SK-N-SH (cell line): ENCODE measurements around the gene SYT17.

Experiments used
- FOXM1 ChIP-seq: IDR thresholded peaks from 2 replicates; pipeline ENCODE4 v1.4.0; 2012; ENCODE audit warnings: low read depth, mild to moderate bottlenecking
- GABPA ChIP-seq: IDR thresholded peaks from 2 replicates; pipeline ENCODE4 v1.4.0; 2012; ENCODE audit warnings: low read depth, mild to moderate bottlenecking
- IRF3 ChIP-seq: fragments of 150-350 bp; IDR thresholded peaks from 2 replicates; pipeline ENCODE4 v1.6.1; 2016; ENCODE audit warnings: mild to moderate bottlenecking, low read depth, low read length
- NRF1 ChIP-seq: IDR thresholded peaks from 2 replicates; pipeline ENCODE4 v1.6.1; 2012; ENCODE audit warnings: low read depth, mild to moderate bottlenecking, low read length
- TAF1 ChIP-seq: IDR thresholded peaks from 2 replicates; pipeline ENCODE4 v1.6.1; 2012; ENCODE audit warnings: low read depth, mild to moderate bottlenecking, low read length, moderate library complexity, borderline replicate concordance
- TCF12 ChIP-seq: IDR thresholded peaks from 2 replicates; pipeline ENCODE4 v1.4.0; 2012
- YY1 ChIP-seq: IDR thresholded peaks from 2 replicates; pipeline ENCODE4 v1.4.0; 2012; ENCODE audit warnings: low read depth, mild to moderate bottlenecking
- TF ChIP-seq, protein P1 (sequence below): IDR thresholded peaks from 2 replicates; pipeline ENCODE4 v1.4.0; 2012; ENCODE audit warnings: low read depth, borderline replicate concordance

GRCh38 chr16:19139436-19140091 is 28.5 kb upstream of the SYT17 start:
- TF ChIP-seq GABPA = no peak
- TF ChIP-seq IRF3 = no peak
- no peak for TF ChIP-seq TAF1
- TF ChIP-seq, protein P1, sequence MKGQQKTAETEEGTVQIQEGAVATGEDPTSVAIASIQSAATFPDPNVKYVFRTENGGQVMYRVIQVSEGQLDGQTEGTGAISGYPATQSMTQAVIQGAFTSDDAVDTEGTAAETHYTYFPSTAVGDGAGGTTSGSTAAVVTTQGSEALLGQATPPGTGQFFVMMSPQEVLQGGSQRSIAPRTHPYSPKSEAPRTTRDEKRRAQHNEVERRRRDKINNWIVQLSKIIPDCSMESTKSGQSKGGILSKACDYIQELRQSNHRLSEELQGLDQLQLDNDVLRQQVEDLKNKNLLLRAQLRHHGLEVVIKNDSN = no peak
- no peak for TF ChIP-seq NRF1
- TF ChIP-seq YY1 = no peak
- TF ChIP-seq TCF12 = no peak
- TF ChIP-seq FOXM1 = no peak
